HG03575 (cell line): Measurements from ENCODE around the gene GRIK1.
"Not testable (repeated sequence)": the region's sequence is repeated elsewhere in the genome, so short reads cannot be mapped to it uniquely, and the experiment has no call there.

ENCODE experiments used
- ATAC-seq: cut with Tn5 transposase; IDR thresholded peaks from one replicate; pipeline ENCODE4 v1.9.1; 2021; ENCODE audit not compliant: unreplicated experiment, insufficient number of reproducible peaks, low FRiP score; ENCODE audit errors: extremely low read depth

Gene GRIK1

GRCh38 chr21:29939924-29940275 is at the start of gene GRIK1:
Gene GRIK1, minus strand, starts transcription at chr21:29939996.
- no peak for ATAC-seq

- ATAC-seq = no peak
Measured at GRCh38 chr21:29987762-29988161, 48.0 kb upstream of the GRIK1 start.

GRCh38 chr21:29985866-29986265 is 46.1 kb upstream of the GRIK1 start:
- ATAC-seq = no peak

GRCh38 chr21:29979043-29979442 is 39.2 kb upstream of the GRIK1 start:
- no peak for ATAC-seq

- no peak for ATAC-seq
Measured at GRCh38 chr21:29975776-29976175, 36.0 kb upstream of the GRIK1 start.

GRCh38 chr21:29973258-29973657 is 33.5 kb upstream of the GRIK1 start:
- ATAC-seq = no peak

- no peak for ATAC-seq
Measured at GRCh38 chr21:29961291-29962027, 21.7 kb upstream of the GRIK1 start.

GRCh38 chr21:29958551-29958950 is 18.8 kb upstream of the GRIK1 start:
- ATAC-seq = no peak

- not testable (repeated sequence) for ATAC-seq
Measured at GRCh38 chr21:29958035-29958434, 18.2 kb upstream of the GRIK1 start.

GRCh38 chr21:29953690-29954089 is 13.9 kb upstream of the GRIK1 start:
- no peak for ATAC-seq

GRCh38 chr21:29953072-29953471 is 13.3 kb upstream of the GRIK1 start:
- ATAC-seq = no peak

GRCh38 chr21:29951911-29952310 is 12.1 kb upstream of the GRIK1 start:
- ATAC-seq = no peak

- ATAC-seq = no peak
Measured at GRCh38 chr21:29949991-29950390, 10.2 kb upstream of the GRIK1 start.

GRCh38 chr21:29947119-29947518 is 7.3 kb upstream of the GRIK1 start:
- ATAC-seq = no peak

GRCh38 chr21:29943885-29944284 is 4.1 kb upstream of the GRIK1 start:
- no peak for ATAC-seq

GRCh38 chr21:29942034-29942433 is 2.2 kb upstream of the GRIK1 start:
- no peak for ATAC-seq

GRCh38 chr21:29940991-29941390 is 1.2 kb upstream of the GRIK1 start:
- ATAC-seq = no peak

- no peak for ATAC-seq
Measured at GRCh38 chr21:29940361-29940760, 565 bp upstream of the GRIK1 start.

- ATAC-seq = no peak
Measured at GRCh38 chr21:29939104-29939923, 482 bp downstream of the GRIK1 start.

GRCh38 chr21:29938776-29939103 is 1.1 kb downstream of the GRIK1 start:
- ATAC-seq = no peak

- ATAC-seq = no peak
Measured at GRCh38 chr21:29933088-29933487, 6.7 kb downstream of the GRIK1 start.
